ENCODE data around the gene ACACB.
"Not testable (repeated sequence)": the region's sequence is repeated elsewhere in the genome, so short reads cannot be mapped to it uniquely, and the experiment has no call there.

The ACACB gene

DNA sequence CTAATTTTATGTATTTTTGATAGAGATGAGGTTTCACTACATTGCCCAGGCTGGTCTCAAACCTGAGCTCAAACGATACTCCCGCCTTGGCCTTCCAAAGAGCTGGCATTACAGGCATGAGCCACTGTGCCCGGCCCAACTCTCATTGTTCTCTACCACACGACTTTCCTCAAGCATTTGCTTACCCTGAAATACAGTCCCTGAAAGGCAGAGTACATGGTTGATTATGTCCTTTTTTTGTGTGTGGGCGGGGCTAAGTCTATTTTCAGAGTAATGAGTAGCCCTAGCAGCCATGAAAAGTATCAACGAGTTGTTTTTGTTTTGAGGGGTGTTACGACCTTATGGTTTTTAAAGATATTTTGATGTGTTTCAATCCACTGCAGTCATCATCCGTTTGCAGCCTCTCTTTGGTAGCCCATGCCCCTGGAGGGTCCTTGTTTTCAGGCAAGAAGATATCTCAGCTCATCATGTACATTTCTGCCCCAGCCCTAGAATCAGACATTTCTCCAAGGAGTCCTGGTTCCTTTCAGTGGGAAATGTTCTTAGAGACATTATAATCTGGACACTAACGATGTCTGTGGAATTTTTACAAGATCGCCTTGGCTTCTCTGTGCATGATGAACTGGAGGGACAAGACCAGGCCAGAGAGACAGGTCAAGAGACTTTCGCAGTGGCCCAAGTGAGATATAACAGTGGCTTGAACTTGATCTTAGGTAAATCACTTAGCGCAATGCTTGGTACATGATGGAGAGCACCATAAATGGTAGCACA lies 8.7 kb downstream of the ACACB start:
- no peak for ATAC-seq
- no peaks in the 10 kb centered on the region for H3K9me3 Mint-ChIP-seq

DNA sequence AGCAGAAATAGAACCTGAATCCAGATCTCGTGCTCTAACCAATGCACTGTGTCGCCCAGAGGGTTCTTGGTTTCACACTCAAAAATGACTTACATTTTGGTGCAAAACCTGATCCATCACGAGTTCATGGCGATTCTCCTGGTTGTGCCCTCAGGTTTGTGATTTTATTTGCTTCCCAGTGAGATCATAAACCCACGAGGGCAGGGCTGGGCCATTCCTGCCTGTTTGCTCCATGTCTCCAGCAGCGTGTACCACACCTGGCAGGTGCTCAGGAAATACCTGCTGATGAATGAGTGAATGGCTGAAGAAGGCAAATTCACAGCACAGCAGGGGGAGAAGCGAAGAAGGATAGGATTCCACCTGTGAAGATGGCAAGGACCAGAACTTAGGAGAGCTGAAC lies 9.4 kb downstream of the ACACB start:
- Mint-ChIP-seq H3K4me1 (no peaks in the 10 kb centered on the region), H3K36me3 (no peaks in the 10 kb centered on the region), H3K27ac (no peak overlapping the region), H3K9me3 (no peaks in the 10 kb centered on the region), H3K4me3 (no peak overlapping the region)
- no peak for ATAC-seq
- no peak for DNase-seq (ENCODE audit: low spot score in 2 of 2)

More for the DNA sequence above, 8.7 kb downstream of the ACACB start:
- Mint-ChIP-seq H3K36me3 (no peaks in the 10 kb centered on the region), H3K27ac (no peak overlapping the region), H3K4me1 (no peaks in the 10 kb centered on the region), H3K4me3 (no peak overlapping the region)
- no peak for DNase-seq (ENCODE audit: low spot score in 2 of 2)

DNA sequence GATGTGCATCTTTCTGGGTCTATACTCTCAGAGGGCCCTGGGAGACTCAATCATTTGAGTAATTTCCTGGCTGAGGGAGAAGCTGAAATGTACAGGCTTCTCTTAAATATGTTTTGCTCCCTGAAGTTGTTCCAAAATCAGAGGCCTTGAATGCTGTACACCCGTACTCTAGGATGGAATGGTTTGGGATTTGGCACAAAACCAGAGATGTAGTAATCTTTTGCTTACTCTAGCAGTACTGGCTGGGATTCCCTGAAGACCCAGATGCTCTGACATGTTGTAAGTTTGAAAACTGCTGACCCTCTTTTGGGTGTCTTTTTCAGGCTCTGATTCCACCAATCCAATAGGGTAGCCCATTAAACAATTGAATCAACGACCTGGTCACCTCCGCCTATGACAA lies 10.4 kb downstream of the ACACB start:
- Mint-ChIP-seq H3K9me3 (no peaks in the 10 kb centered on the region), H3K36me3 (no peaks in the 10 kb centered on the region), H3K4me1 (no peaks in the 10 kb centered on the region), H3K4me3 (no peak overlapping the region), H3K27ac (no peak overlapping the region)
- ATAC-seq (no peak), DNase-seq (ENCODE audit: low spot score in 2 of 2) (no peak)

DNA sequence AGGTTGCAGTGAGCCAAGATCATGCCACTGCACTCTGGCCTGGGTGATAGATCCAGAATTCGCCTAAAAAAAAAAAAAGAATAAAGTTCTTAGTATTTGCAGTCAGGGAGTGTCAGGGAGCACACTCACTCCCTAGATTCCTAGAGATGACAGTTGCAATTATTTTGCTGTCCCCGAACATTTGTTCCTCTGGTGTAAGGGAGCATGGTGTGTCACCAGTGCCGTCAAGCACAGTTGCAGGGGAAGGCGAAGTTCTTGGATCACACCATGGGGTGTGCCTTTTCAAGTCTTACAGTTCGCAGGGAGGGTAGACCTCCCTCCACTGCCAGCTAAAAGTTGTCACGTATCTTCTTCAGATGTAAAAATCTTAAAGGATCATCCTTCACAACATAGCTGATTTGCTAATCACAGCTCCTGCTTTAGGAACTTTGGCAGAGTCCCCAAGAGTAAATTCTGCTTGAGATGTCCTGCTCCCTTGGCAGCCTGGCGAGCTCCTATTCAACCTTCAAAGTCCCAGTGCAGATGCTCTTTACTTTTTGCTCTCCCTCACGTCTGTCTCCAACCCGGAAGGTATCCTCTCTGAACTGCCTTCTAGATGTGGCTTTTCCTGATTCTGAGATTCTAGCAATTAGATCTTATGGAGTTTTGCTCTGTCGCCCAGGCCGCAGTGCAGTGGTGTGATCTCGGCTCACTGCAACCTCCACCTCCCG lies 11.3 kb downstream of the ACACB start:
- no peaks in the 10 kb centered on the region for H3K36me3 Mint-ChIP-seq
- no peak overlapping the region for H3K4me3 Mint-ChIP-seq
- DNase-seq (ENCODE audit: low spot score in 2 of 2), result no peak
- H3K9me3 Mint-ChIP-seq, result no peaks in the 10 kb centered on the region
- no peak for ATAC-seq
- no peak overlapping the region for H3K27ac Mint-ChIP-seq
- no peaks in the 10 kb centered on the region for H3K4me1 Mint-ChIP-seq

DNA sequence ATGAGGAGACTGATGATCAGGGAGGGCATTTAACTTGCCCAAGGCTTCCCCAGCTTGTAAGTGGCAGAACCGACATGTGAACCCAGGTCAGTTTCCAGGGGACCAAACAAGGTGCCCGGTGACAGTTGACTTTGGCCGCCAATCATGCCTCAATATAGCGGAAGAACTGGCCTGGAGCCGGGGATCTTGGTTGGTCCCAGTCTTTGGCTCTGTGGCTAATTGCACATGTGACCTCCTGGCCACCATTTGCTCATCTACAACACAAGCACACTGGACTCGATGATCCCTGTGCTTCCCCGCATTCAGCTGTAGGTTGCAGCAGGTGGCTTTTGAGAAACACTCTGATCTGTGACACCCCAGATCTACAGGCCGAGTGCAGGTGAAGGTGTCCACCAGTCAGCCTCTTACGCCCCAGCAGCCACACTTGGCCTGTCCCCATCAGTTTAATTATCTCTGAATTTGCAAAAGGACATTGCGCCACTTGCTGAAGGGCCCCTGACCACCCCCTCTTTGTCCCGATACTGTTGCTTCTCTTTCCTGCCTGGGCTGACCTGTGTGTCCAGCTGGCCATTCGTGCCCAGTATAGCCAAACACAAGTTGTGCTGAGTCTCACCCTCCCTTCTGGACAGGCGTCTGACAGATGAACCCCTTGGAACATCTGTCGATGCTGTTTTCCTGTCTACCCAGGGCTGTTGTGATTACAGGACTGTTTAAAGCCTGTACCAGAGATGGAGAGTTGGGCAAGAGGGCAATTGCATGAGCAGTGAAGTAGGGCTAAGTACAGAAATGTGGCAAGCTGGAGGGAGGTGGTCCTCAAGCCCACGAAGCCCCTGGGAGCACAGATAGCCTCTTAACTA lies 14.1 kb downstream of the ACACB start:
- Mint-ChIP-seq H3K4me3 (no peak overlapping the region), H3K4me1 (no peaks in the 10 kb centered on the region), H3K36me3 (no peaks in the 10 kb centered on the region), H3K27ac (peak overlapping the region; percentile 21), H3K9me3 (no peaks in the 10 kb centered on the region)
- DNase-seq (ENCODE audit: low spot score in 2 of 2), result no peak
- no peak for ATAC-seq

- Mint-ChIP-seq H3K36me3 (no peaks in the 10 kb centered on the region), H3K4me3 (no peak overlapping the region), H3K27ac (peak overlapping the region; percentile 21), H3K4me1 (no peaks in the 10 kb centered on the region), H3K9me3 (no peaks in the 10 kb centered on the region)
- DNase-seq (ENCODE audit: low spot score in 2 of 2) (no peak), ATAC-seq (peak; percentile 16)
Observed at GRCh38 chr12:109131154-109132050, 15.0 kb downstream of the ACACB start.

- Mint-ChIP-seq H3K36me3 (no peaks in the 10 kb centered on the region), H3K27ac (no peak overlapping the region), H3K4me1 (no peaks in the 10 kb centered on the region), H3K9me3 (peaks cover 3% of the 10 kb centered on the region), H3K4me3 (no peak overlapping the region)
- ATAC-seq (no peak), DNase-seq (ENCODE audit: low spot score in 2 of 2) (no peak)
Observed at GRCh38 chr12:109134186-109134917, 18.0 kb downstream of the ACACB start.

DNA sequence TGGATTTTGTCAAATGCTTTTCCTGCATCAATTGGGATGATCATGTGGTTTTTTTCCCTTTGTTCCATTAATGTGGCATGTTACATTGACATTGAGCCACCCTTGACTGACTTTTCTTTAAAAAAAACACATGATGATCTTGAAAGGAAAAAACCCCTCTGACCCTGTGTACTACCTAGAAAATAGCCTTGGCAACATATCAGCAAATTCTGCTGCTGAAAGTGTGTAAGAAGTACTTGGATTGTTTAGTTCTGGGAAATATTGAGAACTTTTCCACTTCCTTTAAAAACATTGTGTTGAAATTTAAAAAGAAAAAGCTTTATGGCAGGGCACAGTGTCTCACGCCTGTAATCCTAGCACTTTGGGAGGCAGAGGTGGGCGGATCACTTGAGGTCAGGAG lies 20.7 kb downstream of the ACACB start:
- H3K4me3 Mint-ChIP-seq, result no peak overlapping the region
- no peaks in the 10 kb centered on the region for H3K36me3 Mint-ChIP-seq
- no peak overlapping the region for H3K27ac Mint-ChIP-seq
- ATAC-seq, result no peak
- DNase-seq (ENCODE audit: low spot score in 2 of 2), result no peak
- H3K9me3 Mint-ChIP-seq, result peaks cover 3% of the 10 kb centered on the region
- H3K4me1 Mint-ChIP-seq, result no peaks in the 10 kb centered on the region

GRCh38 chr12:109139360-109139759 lies 23.0 kb downstream of the ACACB start:
- Mint-ChIP-seq H3K36me3 (no peaks in the 10 kb centered on the region), H3K27ac (peak overlapping the region; percentile 26), H3K4me1 (peaks cover 8% of the 10 kb centered on the region), H3K9me3 (peaks cover 3% of the 10 kb centered on the region), H3K4me3 (no peak overlapping the region)
- no peak for ATAC-seq
- no peak for DNase-seq (ENCODE audit: low spot score in 2 of 2)

- Mint-ChIP-seq H3K27ac (peak overlapping the region; percentile 26), H3K36me3 (no peaks in the 10 kb centered on the region), H3K9me3 (peaks cover 3% of the 10 kb centered on the region), H3K4me3 (no peak overlapping the region), H3K4me1 (peaks cover 8% of the 10 kb centered on the region)
- DNase-seq (ENCODE audit: low spot score in 2 of 2), result no peak
- no peak for ATAC-seq
Observed at GRCh38 chr12:109139791-109140190, 23.4 kb downstream of the ACACB start.

DNA sequence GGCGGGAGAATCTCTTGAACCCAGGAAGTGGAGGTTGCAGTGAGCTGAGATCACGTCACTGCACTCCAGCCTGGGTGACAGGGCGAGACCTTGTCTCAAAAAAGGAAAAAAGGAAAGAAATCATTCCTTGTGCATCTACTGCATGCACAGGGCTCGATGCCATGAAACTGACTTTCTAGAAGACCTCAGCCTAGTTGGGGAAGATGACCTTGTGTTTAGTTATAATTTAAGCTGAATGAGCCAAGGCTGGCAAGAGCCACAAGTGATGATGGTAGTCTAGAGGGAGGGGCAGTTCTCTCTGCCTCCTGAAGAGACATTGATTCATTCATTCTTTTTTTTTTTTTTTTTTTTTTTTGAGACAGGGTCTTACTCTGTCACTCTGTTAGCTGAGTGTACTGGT lies 24.2 kb downstream of the ACACB start:
- Mint-ChIP-seq H3K9me3 (peaks cover 3% of the 10 kb centered on the region), H3K4me3 (no peak overlapping the region), H3K27ac (no peak overlapping the region), H3K36me3 (no peaks in the 10 kb centered on the region), H3K4me1 (peaks cover 8% of the 10 kb centered on the region)
- ATAC-seq, result no peak
- no peak for DNase-seq (ENCODE audit: low spot score in 2 of 2)

DNA sequence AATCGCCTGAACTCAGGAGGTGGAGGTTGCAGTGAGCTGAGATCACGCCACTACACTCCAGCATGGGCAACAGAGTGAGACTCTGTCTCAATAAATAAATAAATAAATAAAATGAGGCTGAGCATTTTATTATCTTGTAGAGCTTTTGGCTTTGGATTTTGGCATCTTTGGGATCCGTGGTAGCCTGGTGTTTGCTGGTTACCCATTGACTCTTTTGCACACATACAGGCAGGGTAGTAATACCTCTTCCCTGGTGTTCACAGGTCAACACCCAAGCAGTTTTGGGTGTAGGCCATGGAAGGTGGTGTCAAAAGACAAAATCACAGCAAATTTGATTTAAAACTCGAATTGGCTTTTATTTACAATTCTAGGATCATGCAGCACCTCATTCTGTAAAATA lies 27.8 kb downstream of the ACACB start:
- Mint-ChIP-seq H3K9me3 (no peaks in the 10 kb centered on the region), H3K4me3 (no peak overlapping the region), H3K4me1 (peaks cover 8% of the 10 kb centered on the region), H3K27ac (no peak overlapping the region), H3K36me3 (no peaks in the 10 kb centered on the region)
- ATAC-seq (no peak), DNase-seq (ENCODE audit: low spot score in 2 of 2) (no peak)

DNA sequence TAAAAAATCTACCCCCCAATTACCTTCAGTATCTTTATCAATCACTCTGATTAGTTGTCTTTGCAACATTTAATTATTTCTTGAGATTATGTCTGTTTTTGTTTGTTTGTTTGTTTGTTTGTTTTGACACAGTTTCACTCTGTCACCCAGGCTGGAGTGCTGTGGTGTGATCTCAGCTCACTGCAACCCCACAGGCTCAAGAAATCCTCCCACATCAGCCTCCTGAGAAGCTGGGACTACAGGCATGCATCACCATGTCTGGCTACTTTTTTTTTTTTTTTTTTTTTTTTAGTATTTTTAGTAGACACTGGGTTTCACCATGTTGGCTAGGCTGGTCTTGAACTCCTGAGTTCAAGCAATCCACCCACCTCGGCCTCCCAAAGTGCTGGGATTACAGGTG lies 30.7 kb downstream of the ACACB start:
- H3K9me3 Mint-ChIP-seq; DNase-seq (ENCODE audit: low spot score in 2 of 2); H3K27ac Mint-ChIP-seq; H3K4me3 Mint-ChIP-seq; H3K4me1 Mint-ChIP-seq; H3K36me3 Mint-ChIP-seq; ATAC-seq: not testable (repeated sequence)

- no peak for DNase-seq (ENCODE audit: low spot score in 2 of 2)
- peaks cover 2% of the 10 kb centered on the region for H3K4me1 Mint-ChIP-seq
- H3K9me3 Mint-ChIP-seq, result no peaks in the 10 kb centered on the region
- ATAC-seq, result no peak
- no peak overlapping the region for H3K27ac Mint-ChIP-seq
- no peak overlapping the region for H3K4me3 Mint-ChIP-seq
- H3K36me3 Mint-ChIP-seq, result no peaks in the 10 kb centered on the region
Observed at GRCh38 chr12:109147954-109148353, 31.6 kb downstream of the ACACB start.
